MM.1S (cell line): ENCODE measurements around the gene NOXA1.
"Not testable (repeated sequence)": the region's sequence is repeated elsewhere in the genome, so short reads cannot be mapped to it uniquely, and the experiment has no call there.

Source experiments
- DNase-seq: peaks from one replicate; pipeline ENCODE4 v3.0.0-alpha.2; 2015
- H2AFZ ChIP-seq: fragments of 300-600 bp; sonication (generic); 2 replicates; pipeline ENCODE4 v1.6.0; 2016; ENCODE audit warnings: antibody characterized with exemption, low read length
- H3F3A ChIP-seq: fragments of 300-600 bp; sonication (generic); 2 replicates; pipeline ENCODE4 v1.6.1; 2016; ENCODE audit warnings: mild to moderate bottlenecking, antibody characterized with exemption, low read length, moderate library complexity, mixed read lengths; ENCODE audit not compliant: insufficient read depth
- H3K27ac ChIP-seq: fragments of 300-600 bp; sonication (generic); 2 replicates; pipeline ENCODE4 v1.5.1; 2016; ENCODE audit warnings: mild to moderate bottlenecking, low read length
- H3K27me3 ChIP-seq: fragments of 300-600 bp; sonication (generic); replicated peaks from 2 replicates; pipeline ENCODE4 v1.6.0; 2016; ENCODE audit warnings: low read length; ENCODE audit not compliant: insufficient read depth
- H3K36me3 ChIP-seq: fragments of 300-600 bp; sonication (generic); replicated peaks from 2 replicates; pipeline ENCODE4 v1.6.1; 2016; ENCODE audit warnings: mild to moderate bottlenecking, low read length, mixed read lengths; ENCODE audit not compliant: insufficient read depth
- H3K4me1 ChIP-seq: fragments of 300-600 bp; sonication (generic); 2 replicates; pipeline ENCODE4 v1.6.1; 2016; ENCODE audit warnings: low read length, mixed read lengths
- H3K4me2 ChIP-seq: fragments of 300-600 bp; sonication (generic); 2 replicates; pipeline ENCODE4 v1.6.0; 2016; ENCODE audit warnings: low read depth, low read length
- H3K4me3 ChIP-seq: fragments of 300-600 bp; sonication (generic); 2 replicates; pipeline ENCODE4 v1.5.1; 2016; ENCODE audit warnings: low read length, mixed read lengths
- H3K79me2 ChIP-seq: fragments of 300-600 bp; sonication (generic); 2 replicates; pipeline ENCODE4 v1.6.1; 2016; ENCODE audit warnings: mixed run types, low read length, mixed read lengths
- H3K9ac ChIP-seq: fragments of 300-600 bp; sonication (generic); 2 replicates; pipeline ENCODE4 v1.6.1; 2016; ENCODE audit warnings: low read length, mixed read lengths
- H3K9me2 ChIP-seq: fragments of 300-600 bp; sonication (generic); replicated peaks from 2 replicates; pipeline ENCODE4 v1.6.1; 2016; ENCODE audit warnings: mild to moderate bottlenecking, low read length, mixed read lengths; ENCODE audit not compliant: insufficient read depth
- H3K9me3 ChIP-seq: fragments of 300-600 bp; sonication (generic); replicated peaks from 2 replicates; pipeline ENCODE4 v1.6.1; 2016; ENCODE audit warnings: mild to moderate bottlenecking, low read length, mixed read lengths; ENCODE audit not compliant: insufficient read depth
- H4K20me1 ChIP-seq: fragments of 300-600 bp; sonication (generic); 2 replicates; pipeline ENCODE4 v1.6.1; 2016; ENCODE audit warnings: mild to moderate bottlenecking, low read length, moderate library complexity, mixed read lengths; ENCODE audit not compliant: insufficient read depth
- CTCF ChIP-seq: fragments of 300-600 bp; sonication (generic); IDR thresholded peaks from 2 replicates; pipeline ENCODE4 v1.5.1; 2016; ENCODE audit warnings: antibody characterized with exemption, low read length, mixed read lengths
- EZH2 ChIP-seq: fragments of 300-600 bp; sonication (generic); optimal IDR thresholded peaks from 2 replicates; pipeline ENCODE3; 2017; ENCODE audit warnings: low read depth, mild to moderate bottlenecking, antibody characterized with exemption, low read length, mixed read lengths
- EZH2phosphoT487 ChIP-seq: fragments of 300-600 bp; sonication (generic); IDR thresholded peaks from 2 replicates; pipeline ENCODE4 v1.6.1; 2018; ENCODE audit warnings: antibody characterized with exemption, low read length

Gene NOXA1

GRCh38 chr9:137385061-137385655 lies 38.0 kb upstream of the NOXA1 start:
- Histone ChIP-seq H3K4me2 (no peak overlapping the region), H3K4me3 (no peak overlapping the region), H3F3A (no peaks in the 10 kb centered on the region), H3K36me3 (no peaks in the 10 kb centered on the region), H3K4me1 (no peaks in the 10 kb centered on the region), H3K9me2 (no peaks in the 10 kb centered on the region), H3K27me3 (no peaks in the 10 kb centered on the region), H2AFZ (no peak overlapping the region), H3K79me2 (no peaks in the 10 kb centered on the region), H3K27ac (no peak overlapping the region), H3K9me3 (no peaks in the 10 kb centered on the region), H3K9ac (no peak overlapping the region), H4K20me1 (no peaks in the 10 kb centered on the region)
- no peak for DNase-seq
- TF ChIP-seq EZH2 (no peak), CTCF (no peak), EZH2phosphoT487 (no peak)

GRCh38 chr9:137386507-137387113 lies 36.6 kb upstream of the NOXA1 start:
- H3K27me3 ChIP-seq, H3K4me1 ChIP-seq, DNase-seq, H3K27ac ChIP-seq, H2AFZ ChIP-seq, H3K9me3 ChIP-seq, H3F3A ChIP-seq, H4K20me1 ChIP-seq, H3K36me3 ChIP-seq, H3K9me2 ChIP-seq, H3K9ac ChIP-seq, H3K4me3 ChIP-seq, H3K79me2 ChIP-seq, H3K4me2 ChIP-seq: not testable (repeated sequence)

GRCh38 chr9:137387114-137387890 lies 35.9 kb upstream of the NOXA1 start:
- no peaks in the 10 kb centered on the region for H3K9me3 ChIP-seq
- no peak overlapping the region for H3K4me2 ChIP-seq

More at GRCh38 chr9:137387114-137387890, 35.9 kb upstream of the NOXA1 start:
- no peaks in the 10 kb centered on the region for H3F3A ChIP-seq
- no peak overlapping the region for H3K9ac ChIP-seq
- H3K79me2 ChIP-seq, result no peaks in the 10 kb centered on the region
- H3K27ac ChIP-seq, result no peak overlapping the region
- H3K4me1 ChIP-seq, result no peaks in the 10 kb centered on the region
- no peaks in the 10 kb centered on the region for H3K27me3 ChIP-seq
- no peak for TF ChIP-seq CTCF
- TF ChIP-seq EZH2phosphoT487, result no peak
- TF ChIP-seq EZH2, result no peak
- H3K4me3 ChIP-seq, result no peak overlapping the region
- DNase-seq, result no peak
- no peak overlapping the region for H2AFZ ChIP-seq
- H3K36me3 ChIP-seq, result no peaks in the 10 kb centered on the region
- no peaks in the 10 kb centered on the region for H4K20me1 ChIP-seq
- H3K9me2 ChIP-seq, result no peaks in the 10 kb centered on the region
